ENCODE results near the gene FEZ2. TPM values are rescaled to one million over a fixed set of nuclear protein-coding genes. Genes with fewer than 3 reads are reported as not detected.
A peak's percentile ranks its signal among the peaks of the same experiment; 100 is the strongest.

Gene FEZ2
- total and polyA plus RNA-seq, 2 experiments from 2014 or later = 28.0 to 32.9 TPM

- Mint-ChIP-seq H3K4me1 (peaks cover 68% of the 10 kb centered on the region), H3K9me3 (no peaks in the 10 kb centered on the region; the same call in 2 of the 3 replicates), H3K4me3 (no peak overlapping the region), H3K27me3 (ENCODE audit: insufficient read depth, low read depth, poor library complexity) (peaks cover 4% of the 10 kb centered on the region), H3K27ac (no peak overlapping the region), H3K36me3 (ENCODE audit: low read depth) (no peaks in the 10 kb centered on the region)
- peaks cover 32% of the 10 kb centered on the region for H3K4me1 ChIP-seq (ENCODE audit: insufficient read depth)
- no peak overlapping the region for H3K4me3 ChIP-seq
- no peaks in the 10 kb centered on the region for H3K27me3 ChIP-seq (ENCODE audit: insufficient read depth)
- peak overlapping the region; percentile 12; the same call in 1 of the 2 replicates for H2AFZ ChIP-seq
- no peak for TF ChIP-seq ETS1 (IDR thresholded peaks at IDR 0.05)
- TF ChIP-seq EZH2phosphoT487 (IDR thresholded peaks at IDR 0.05; ENCODE audit: unreplicated experiment) = no peak
- TF ChIP-seq POLR2AphosphoS5 (IDR thresholded peaks at IDR 0.05; ENCODE audit: low read depth) = no peak
- no peaks in the 10 kb centered on the region for H3F3A ChIP-seq (replicated peaks; ENCODE audit: low read depth)
- no peak for ATAC-seq
- no peak for DNase-seq (ENCODE audit: low spot score)
- 0 out of 2 replicates have a peak, but pooled peaks cover 3% of the 10 kb centered on the region for H3K9me2 ChIP-seq (ENCODE audit: insufficient read depth)
- no peaks in the 10 kb centered on the region for H3K36me3 ChIP-seq (ENCODE audit: insufficient read depth)
- no peak overlapping the region for H3K4me2 ChIP-seq
- H4K20me1 ChIP-seq (replicated peaks; ENCODE audit: insufficient read depth) = no peaks in the 10 kb centered on the region
- no peak overlapping the region for H3K27ac ChIP-seq (ENCODE audit: low read depth)
- no peaks in the 10 kb centered on the region for H3K79me2 ChIP-seq (replicated peaks; ENCODE audit: insufficient read depth)
Observed at GRCh38 chr2:36613801-36614200, 15.8 kb upstream of the FEZ2 start.

- no peak overlapping the region for H3K4me3 Mint-ChIP-seq
- H3K36me3 Mint-ChIP-seq (ENCODE audit: low read depth) = no peaks in the 10 kb centered on the region
- H3F3A ChIP-seq (replicated peaks; ENCODE audit: low read depth) = no peaks in the 10 kb centered on the region
- 0 out of 2 replicates have a peak, but pooled peaks cover 3% of the 10 kb centered on the region for H3K9me2 ChIP-seq (ENCODE audit: insufficient read depth)
- no peak overlapping the region for H3K4me2 ChIP-seq
- no peaks in the 10 kb centered on the region for H3K36me3 ChIP-seq (ENCODE audit: insufficient read depth)
- H3K27ac ChIP-seq (ENCODE audit: low read depth) = no peak overlapping the region
- H3K4me1 Mint-ChIP-seq = peaks cover 50% of the 10 kb centered on the region
- no peak overlapping the region for H3K27ac Mint-ChIP-seq
- ATAC-seq = no peak
- H3K4me3 ChIP-seq = no peak overlapping the region
- no peaks in the 10 kb centered on the region for H3K79me2 ChIP-seq (replicated peaks; ENCODE audit: insufficient read depth)
- no peaks in the 10 kb centered on the region for H3K27me3 ChIP-seq (ENCODE audit: insufficient read depth)
- H4K20me1 ChIP-seq (replicated peaks; ENCODE audit: insufficient read depth) = no peaks in the 10 kb centered on the region
- peaks cover 4% of the 10 kb centered on the region for H3K27me3 Mint-ChIP-seq (ENCODE audit: insufficient read depth, low read depth, poor library complexity)
- DNase-seq (ENCODE audit: low spot score) = no peak
- peaks cover 20% of the 10 kb centered on the region for H3K4me1 ChIP-seq (ENCODE audit: insufficient read depth)
- no peaks in the 10 kb centered on the region for H3K9me3 Mint-ChIP-seq
- TF ChIP-seq EZH2 (IDR thresholded peaks at IDR 0.05; ENCODE audit: low read depth, unreplicated experiment) (no peak), EZH2phosphoT487 (IDR thresholded peaks at IDR 0.05; ENCODE audit: unreplicated experiment) (no peak), ZNF114 (CRISPR knock-in tag; IDR thresholded peaks at IDR 0.05) (no peak)
- no peak overlapping the region for H2AFZ ChIP-seq
Observed at GRCh38 chr2:36611316-36611990, 13.5 kb upstream of the FEZ2 start.

GRCh38 chr2:36609507-36609906 lies 11.5 kb upstream of the FEZ2 start:
- no peaks in the 10 kb centered on the region for H3K36me3 Mint-ChIP-seq (ENCODE audit: low read depth)
- H2AFZ ChIP-seq = no peak overlapping the region
- TF ChIP-seq EZH2phosphoT487 (IDR thresholded peaks at IDR 0.05; ENCODE audit: unreplicated experiment) = no peak
- no peak for TF ChIP-seq JUNB (IDR thresholded peaks at IDR 0.05; ENCODE audit: unreplicated experiment)
- no peak for TF ChIP-seq POLR2AphosphoS5 (IDR thresholded peaks at IDR 0.05; ENCODE audit: low read depth)
- TF ChIP-seq ZNF462 (CRISPR knock-in tag; IDR thresholded peaks at IDR 0.05) = no peak
- no peak for TF ChIP-seq ZNF114 (CRISPR knock-in tag; IDR thresholded peaks at IDR 0.05)
- TF ChIP-seq ZNF331 (CRISPR knock-in tag; IDR thresholded peaks at IDR 0.05; ENCODE audit: low read depth) = no peak
- no peak for TF ChIP-seq STAT1 (IDR thresholded peaks at IDR 0.05; ENCODE audit: unreplicated experiment)

More at GRCh38 chr2:36609507-36609906, 11.5 kb upstream of the FEZ2 start:
- DNase-seq (ENCODE audit: low spot score) (no peak), ATAC-seq (no peak)
- no peaks in the 10 kb centered on the region for H3F3A ChIP-seq (replicated peaks; ENCODE audit: low read depth)
- Mint-ChIP-seq H3K27ac (no peak overlapping the region), H3K9me3 (no peaks in the 10 kb centered on the region), H3K4me3 (no peak overlapping the region), H3K4me1 (peaks cover 32% of the 10 kb centered on the region), H3K27me3 (ENCODE audit: insufficient read depth, low read depth, poor library complexity) (peaks cover 4% of the 10 kb centered on the region)
- no peak overlapping the region for H3K4me2 ChIP-seq
- H3K79me2 ChIP-seq (replicated peaks; ENCODE audit: insufficient read depth) = no peaks in the 10 kb centered on the region
- H3K27me3 ChIP-seq (ENCODE audit: insufficient read depth) = no peaks in the 10 kb centered on the region
- no peaks in the 10 kb centered on the region for H4K20me1 ChIP-seq (replicated peaks; ENCODE audit: insufficient read depth)
- no peaks in the 10 kb centered on the region for H3K36me3 ChIP-seq (ENCODE audit: insufficient read depth)
- no peak overlapping the region for H3K4me3 ChIP-seq
- no peak overlapping the region for H3K27ac ChIP-seq (ENCODE audit: low read depth)
- peaks cover 4% of the 10 kb centered on the region; the same call in 1 of the 2 replicates for H3K4me1 ChIP-seq (ENCODE audit: insufficient read depth)
- H3K9me2 ChIP-seq (ENCODE audit: insufficient read depth) = no peaks in the 10 kb centered on the region

All from GM23338 (cell line).